CD4-positive, alpha-beta T cell (primary cell): Measurements from ENCODE around the gene CTPS2. TPM values are rescaled to one million over a fixed set of nuclear protein-coding genes. Genes with fewer than 3 reads are reported as not detected.

Experiments
- ATAC-seq: fragments of 200-7000 bp; cut with Tn5 transposase; one replicate; pipeline ENCODE4 v1.10.0; 2022; ENCODE audit warnings: mild to moderate bottlenecking; ENCODE audit not compliant: poor library complexity
- CTCF ChIA-PET: fragments of 350-600 bp; sonication (Branson Sonifier 250); formaldehyde crosslinking; loops from one replicate; lab custom pipeline; 2021; ENCODE audit warnings: antibody characterized with exemption, inconsistent platforms; lab: Charles Lee
- POLR2A ChIA-PET: fragments of 350-600 bp; sonication (Branson Sonifier 250); formaldehyde crosslinking; loops from one replicate; lab custom pipeline; 2021; ENCODE audit warnings: antibody characterized with exemption, inconsistent platforms; lab: Charles Lee
- DNase-seq, 14 experiments: peaks; one replicate each; pipeline ENCODE4 v3.0.0-alpha.2; 2013 to 2020; ENCODE audit warnings: mixed read lengths in 2 of 14
- H3K27ac ChIP-seq, 2 donors: one replicate each; pipeline versions ENCODE4 v1.5.1 to v1.7.0; 2013; ENCODE audit warnings: low read length in 2 of 2, low read depth in 1 of 2, mild to moderate bottlenecking in 1 of 2
- H3K27me3 ChIP-seq, 2 experiments: 1 replicate in 1 of 2; 2 replicates in 1 of 2; pipeline versions ENCODE4 v1.6.1 to v1.7.0; 2013; ENCODE audit warnings: low read length in 2 of 2, control low read depth in 1 of 2, mild to moderate bottlenecking in 1 of 2, moderate library complexity in 1 of 2; ENCODE audit not compliant: insufficient read depth in 2 of 2, control insufficient read depth in 1 of 2
- H3K36me3 ChIP-seq: one replicate; pipeline ENCODE4 v1.6.1; 2013; ENCODE audit warnings: low read length, control low read depth; ENCODE audit not compliant: insufficient read depth
- H3K4me1 ChIP-seq: one replicate; pipeline ENCODE4 v1.6.1; 2013; ENCODE audit warnings: low read length, control low read depth; ENCODE audit not compliant: insufficient read depth
- H3K4me3 ChIP-seq: one replicate; pipeline ENCODE4 v1.5.1; 2013; ENCODE audit warnings: mild to moderate bottlenecking, low read length, moderate library complexity
- H3K9me3 ChIP-seq, 2 experiments: 1 replicate in 1 of 2; 2 replicates in 1 of 2; pipeline versions ENCODE4 v1.6.1 to v1.7.0; 2013; ENCODE audit warnings: low read length in 2 of 2, mild to moderate bottlenecking in 2 of 2, control low read depth in 1 of 2, moderate library complexity in 1 of 2; ENCODE audit not compliant: control insufficient read depth in 1 of 2, insufficient read depth in 1 of 2
- H3K27ac Mint-ChIP-seq: one replicate; pipeline ENCODE4 v1.8.0; 2020; ENCODE audit warnings: mixed read lengths
- H3K27me3 Mint-ChIP-seq: one replicate; pipeline ENCODE4 v1.8.0; 2021; ENCODE audit warnings: mixed read lengths
- H3K36me3 Mint-ChIP-seq: one replicate; pipeline ENCODE4 v1.8.0; 2021; ENCODE audit warnings: low read depth, mixed read lengths
- H3K4me1 Mint-ChIP-seq: one replicate; pipeline ENCODE4 v1.8.0; 2021; ENCODE audit warnings: low read depth, mixed read lengths
- H3K4me3 Mint-ChIP-seq: one replicate; pipeline ENCODE4 v1.8.0; 2020; ENCODE audit warnings: mild to moderate bottlenecking, mixed read lengths
- H3K9me3 Mint-ChIP-seq: one replicate; pipeline ENCODE4 v1.8.0; 2020; ENCODE audit warnings: mixed read lengths
- CTCF ChIP-seq: fragments of 200-600 bp; IDR thresholded peaks from one replicate; pipeline ENCODE4 v1.8.0; 2022; ENCODE audit warnings: antibody characterized with exemption, mild to moderate bottlenecking
- intact Hi-C, 2 experiments: fragments of 100-400 bp; cut with DNase I in 1 of 2; cut with micrococcal nuclease in 1 of 2; formaldehyde crosslinking; loops; one replicate each; pipeline versions ENCODE4 v1.15.1 to v1.9.0; 2023 to 2025; cut with DNase I, micrococcal nuclease
- total RNA-seq, 174 experiments: library from RNA in 2 of 174; stranded (reverse) in 2 of 174; gene quantifications; one replicate each; pipeline ENCODE4 v1.2.3 and lab custom pipeline; 2021 to 2026

The CTPS2 gene
- total RNA-seq, 2 experiments from 2014 or later = 3.8 to 4.6 TPM

DNA sequence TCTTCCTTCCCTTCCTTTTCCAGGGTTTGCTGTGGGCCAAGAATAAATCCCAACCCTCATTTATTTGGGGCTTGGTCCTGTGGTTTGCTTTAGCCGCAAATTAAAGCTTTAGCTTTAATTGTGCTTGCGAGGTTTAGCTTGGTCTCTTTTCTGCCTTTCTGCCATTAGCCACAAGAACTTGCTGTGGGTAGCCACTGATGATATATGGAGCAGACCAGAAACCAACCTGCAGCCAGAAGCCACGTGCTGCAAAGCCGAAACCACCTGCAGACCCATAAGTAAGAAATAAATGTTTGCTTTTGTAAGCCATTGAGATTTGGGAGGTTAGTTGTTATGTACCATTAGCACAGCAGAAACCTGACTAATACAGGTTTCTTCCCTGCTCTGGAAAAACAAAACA is 152.3 kb downstream of the CTPS2 start:
- Histone ChIP-seq H3K27ac (no peak overlapping the region), H3K4me3 (no peak overlapping the region), H3K27me3 (no peaks in the 10 kb centered on the region), H3K9me3 (no peaks in the 10 kb centered on the region), H3K4me1 (no peaks in the 10 kb centered on the region), H3K36me3 (no peaks in the 10 kb centered on the region)
- ChIA-PET POLR2A (no interaction called here), CTCF (no interaction called here)
- Mint-ChIP-seq H3K36me3 (no peaks in the 10 kb centered on the region), H3K9me3 (no peaks in the 10 kb centered on the region), H3K27me3 (no peaks in the 10 kb centered on the region), H3K4me3 (no peak overlapping the region), H3K4me1 (no peaks in the 10 kb centered on the region), H3K27ac (no peak overlapping the region)
- no peak for DNase-seq
- intact Hi-C loops = no loop called here
- ATAC-seq = no peak
- no peak for TF ChIP-seq CTCF

GRCh38 chrX:16559206-16559619 is 153.3 kb downstream of the CTPS2 start:
- no peak for ATAC-seq
- no peaks in the 10 kb centered on the region for H3K4me1 Mint-ChIP-seq
- H3K27ac Mint-ChIP-seq = no peak overlapping the region

DNA sequence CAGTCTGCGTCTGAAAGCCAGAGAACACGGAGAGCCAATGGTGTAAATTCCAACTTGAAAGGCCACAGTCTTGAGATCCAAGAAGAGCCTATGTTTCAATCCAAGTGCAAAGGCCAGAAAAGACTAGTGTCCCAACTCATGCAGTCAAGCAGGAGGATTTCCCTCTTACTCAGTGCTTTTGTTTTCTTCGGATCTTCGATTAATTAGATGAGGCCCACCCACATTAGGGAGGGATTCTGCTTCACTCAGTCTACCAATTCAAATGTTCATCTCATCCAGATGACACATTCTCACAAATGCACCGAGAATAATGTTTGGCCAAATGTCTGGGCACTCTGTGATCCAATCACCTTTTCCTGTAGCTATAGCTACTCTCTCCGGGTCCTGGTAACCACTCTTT is 154.0 kb downstream of the CTPS2 start:
- no peak for TF ChIP-seq CTCF
- POLR2A ChIA-PET = no interaction called here
- no peaks in the 10 kb centered on the region for H3K4me1 Mint-ChIP-seq
- Histone ChIP-seq H3K27me3 (no peaks in the 10 kb centered on the region), H3K4me1 (no peaks in the 10 kb centered on the region), H3K27ac (no peak overlapping the region), H3K9me3 (no peaks in the 10 kb centered on the region), H3K4me3 (no peak overlapping the region), H3K36me3 (no peaks in the 10 kb centered on the region)
- DNase-seq = no peak
- no peaks in the 10 kb centered on the region for H3K27me3 Mint-ChIP-seq
- no peak for ATAC-seq
- no peaks in the 10 kb centered on the region for H3K9me3 Mint-ChIP-seq
- H3K27ac Mint-ChIP-seq = no peak overlapping the region
- CTCF ChIA-PET = no interaction called here
- intact Hi-C loops = no loop called here
- no peak overlapping the region for H3K4me3 Mint-ChIP-seq
- H3K36me3 Mint-ChIP-seq = no peaks in the 10 kb centered on the region

More at GRCh38 chrX:16559206-16559619, 153.3 kb downstream of the CTPS2 start:
- no peaks in the 10 kb centered on the region for H3K27me3 ChIP-seq
- Mint-ChIP-seq H3K27me3 (no peaks in the 10 kb centered on the region), H3K4me3 (no peak overlapping the region), H3K36me3 (no peaks in the 10 kb centered on the region), H3K9me3 (no peaks in the 10 kb centered on the region)
- no peaks in the 10 kb centered on the region for H3K4me1 ChIP-seq
- DNase-seq = no peak
- no peaks in the 10 kb centered on the region for H3K9me3 ChIP-seq
- intact Hi-C loops = no loop called here
- H3K36me3 ChIP-seq = no peaks in the 10 kb centered on the region
- ChIA-PET POLR2A (no interaction called here), CTCF (no interaction called here)
- H3K27ac ChIP-seq = no peak overlapping the region
- no peak for TF ChIP-seq CTCF
- H3K4me3 ChIP-seq = no peak overlapping the region
